ENCODE measurements around the gene EID2.

EID2 gene

GRCh38 chr19:39533003-39533512 lies 6.9 kb downstream of the EID2 start:
- Histone ChIP-seq H3K79me2 (ENCODE audit: control insufficient read depth, insufficient read depth, low read length) (no peaks in the 10 kb centered on the region), H3K56ac (ENCODE audit: low read length) (no peak overlapping the region), H2AK5ac (ENCODE audit: low read length) (no peak overlapping the region), H3K27me3 (ENCODE audit: insufficient read depth, low read length, poor library complexity) (no peaks in the 10 kb centered on the region), H2BK5ac (ENCODE audit: low read length) (no peak overlapping the region), H3K4me1 (ENCODE audit: control insufficient read depth, low read depth, low read length) (no peaks in the 10 kb centered on the region), H3K4me2 (ENCODE audit: low read length) (no peak overlapping the region), H3K27ac (ENCODE audit: low read depth, low read length) (no peak overlapping the region), H3K79me1 (ENCODE audit: low read length) (peaks cover 2% of the 10 kb centered on the region), H2BK15ac (replicated peaks; ENCODE audit: low read depth) (no peak overlapping the region), H2BK120ac (ENCODE audit: low read depth, low read length) (no peak overlapping the region), H4K5ac (ENCODE audit: low read length) (no peak overlapping the region), H3K4me3 (ENCODE audit: low read length) (no peak overlapping the region), H3K23ac (ENCODE audit: low read length) (no peak overlapping the region), H3K4ac (ENCODE audit: low read depth, low read length) (no peak overlapping the region), H4K8ac (ENCODE audit: low read depth, low read length) (no peak overlapping the region), H3K9ac (ENCODE audit: low read length) (no peak overlapping the region), H3K36me3 (ENCODE audit: control insufficient read depth, insufficient read depth, low read length) (no peaks in the 10 kb centered on the region), H3K18ac (ENCODE audit: low read length) (no peak overlapping the region)
- DNase-seq: no peak
- no CpG with 5 or more reads among the region's 12 CpGs for WGBS (ENCODE audit: extremely low coverage, insufficient coverage, low lambda C conversion rate)

GRCh38 chr19:39532233-39533002 lies 7.5 kb downstream of the EID2 start, which contains the start of gene EID2B:
TSS of gene EID2B (minus strand) at chr19:39532852. CDS start at chr19:39532802, 50 bp downstream.
- peak within 1 kb of the TSS; percentile 22 for H3K18ac ChIP-seq (ENCODE audit: low read length)
- no peak within 1 kb of the TSS for H4K5ac ChIP-seq (ENCODE audit: low read length)
- peak within 1 kb of the TSS; percentile 96 for H3K56ac ChIP-seq (ENCODE audit: low read length)
- H3K27me3 ChIP-seq (ENCODE audit: insufficient read depth, low read length, poor library complexity): no peaks in the 10 kb centered on the region
- H3K4me1 ChIP-seq (ENCODE audit: control insufficient read depth, low read depth, low read length): no peaks in the 10 kb centered on the region
- peak; percentile 95 for DNase-seq
- H3K79me2 ChIP-seq (ENCODE audit: control insufficient read depth, insufficient read depth, low read length): no peaks in the 10 kb centered on the region
- no peak within 1 kb of the TSS for H2AK5ac ChIP-seq (ENCODE audit: low read length)
- peak within 1 kb of the TSS; percentile 68 for H3K23ac ChIP-seq (ENCODE audit: low read length)
- no peak within 1 kb of the TSS for H3K4ac ChIP-seq (ENCODE audit: low read depth, low read length)
- H3K4me2 ChIP-seq (ENCODE audit: low read length): peak within 1 kb of the TSS; percentile 100
- peak within 1 kb of the TSS; percentile 83 for H3K9ac ChIP-seq (ENCODE audit: low read length)
- H3K4me3 ChIP-seq (ENCODE audit: low read length): peak within 1 kb of the TSS; percentile 88
- no CpG with 5 or more reads among the region's 65 CpGs for WGBS (ENCODE audit: extremely low coverage, insufficient coverage, low lambda C conversion rate)
- no peak within 1 kb of the TSS for H3K27ac ChIP-seq (ENCODE audit: low read depth, low read length)
- peaks cover 2% of the 10 kb centered on the region for H3K79me1 ChIP-seq (ENCODE audit: low read length)
- H4K8ac ChIP-seq (ENCODE audit: low read depth, low read length): no peak within 1 kb of the TSS
- no peaks in the 10 kb centered on the region for H3K36me3 ChIP-seq (ENCODE audit: control insufficient read depth, insufficient read depth, low read length)
- H2BK120ac ChIP-seq (ENCODE audit: low read depth, low read length): no peak within 1 kb of the TSS
- no peak within 1 kb of the TSS for H2BK5ac ChIP-seq (ENCODE audit: low read length)
- H2BK15ac ChIP-seq (replicated peaks; ENCODE audit: low read depth): no peak within 1 kb of the TSS

DNA sequence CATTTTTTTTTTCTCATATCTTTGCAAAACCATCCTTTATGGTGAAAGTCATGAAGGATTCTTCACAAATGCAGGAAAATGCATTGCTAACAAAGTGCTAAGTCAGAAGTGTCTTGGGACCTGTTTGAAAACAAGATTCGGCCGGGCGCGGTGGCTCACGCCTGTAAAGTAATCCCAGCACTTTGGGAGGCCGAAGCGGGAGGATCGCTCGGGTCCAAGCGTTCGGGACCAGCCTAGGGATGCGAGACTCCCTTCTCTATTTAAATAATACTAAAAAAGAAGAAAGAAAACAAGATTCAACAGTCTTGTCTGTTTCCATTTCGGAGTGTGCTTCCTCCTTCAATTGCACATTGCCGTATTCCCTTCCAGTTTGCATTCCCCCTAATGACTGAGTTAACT lies 8.1 kb downstream of the EID2 start:
- no peaks in the 10 kb centered on the region for H3K4me1 ChIP-seq (ENCODE audit: control insufficient read depth, low read depth, low read length)
- no peak overlapping the region for H2BK15ac ChIP-seq (replicated peaks; ENCODE audit: low read depth)
- peaks cover 2% of the 10 kb centered on the region for H3K79me1 ChIP-seq (ENCODE audit: low read length)
- no peak overlapping the region for H3K18ac ChIP-seq (ENCODE audit: low read length)
- no peak overlapping the region for H3K23ac ChIP-seq (ENCODE audit: low read length)
- no peaks in the 10 kb centered on the region for H3K79me2 ChIP-seq (ENCODE audit: control insufficient read depth, insufficient read depth, low read length)
- no peaks in the 10 kb centered on the region for H3K36me3 ChIP-seq (ENCODE audit: control insufficient read depth, insufficient read depth, low read length)
- H2BK5ac ChIP-seq (ENCODE audit: low read length): no peak overlapping the region
- DNase-seq: no peak
- no peak overlapping the region for H2BK120ac ChIP-seq (ENCODE audit: low read depth, low read length)
- H4K8ac ChIP-seq (ENCODE audit: low read depth, low read length): no peak overlapping the region
- H3K56ac ChIP-seq (ENCODE audit: low read length): peak overlapping the region; percentile 96
- H3K4me2 ChIP-seq (ENCODE audit: low read length): peak overlapping the region; percentile 100
- no peak overlapping the region for H3K27ac ChIP-seq (ENCODE audit: low read depth, low read length)
- no peak overlapping the region for H2AK5ac ChIP-seq (ENCODE audit: low read length)
- H3K4ac ChIP-seq (ENCODE audit: low read depth, low read length): no peak overlapping the region
- no peak overlapping the region for H4K5ac ChIP-seq (ENCODE audit: low read length)
- H3K9ac ChIP-seq (ENCODE audit: low read length): peak overlapping the region; percentile 83
- peak overlapping the region; percentile 88 for H3K4me3 ChIP-seq (ENCODE audit: low read length)
- no peaks in the 10 kb centered on the region for H3K27me3 ChIP-seq (ENCODE audit: insufficient read depth, low read length, poor library complexity)
- WGBS (ENCODE audit: extremely low coverage, insufficient coverage, low lambda C conversion rate): no CpG with 5 or more reads among the region's 14 CpGs

DNA sequence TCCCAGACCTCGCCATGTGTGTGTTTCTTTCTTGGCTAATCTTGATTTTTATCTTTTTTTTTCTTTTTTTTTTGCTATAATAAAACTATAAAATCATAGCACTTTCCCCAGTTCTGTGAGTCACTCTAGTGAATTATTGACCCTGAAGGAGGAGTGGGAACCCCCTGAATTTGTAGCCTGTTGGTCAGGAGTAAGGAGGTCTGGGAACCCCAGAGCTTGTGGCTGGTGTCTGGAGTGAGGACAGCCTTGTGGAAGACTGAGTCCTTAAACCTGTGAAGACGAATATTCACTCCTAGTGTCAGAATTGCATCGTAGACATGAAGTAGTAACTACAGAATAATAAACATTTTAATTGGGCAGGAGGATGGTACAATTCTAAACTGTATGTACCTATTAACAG lies 14.8 kb downstream of the EID2 start:
- Histone ChIP-seq H3K4me1 (ENCODE audit: control insufficient read depth, low read depth, low read length) (no peaks in the 10 kb centered on the region), H4K8ac (ENCODE audit: low read depth, low read length) (no peak overlapping the region), H2AK5ac (ENCODE audit: low read length) (no peak overlapping the region), H3K79me2 (ENCODE audit: control insufficient read depth, insufficient read depth, low read length) (no peaks in the 10 kb centered on the region), H3K9ac (ENCODE audit: low read length) (no peak overlapping the region), H3K23ac (ENCODE audit: low read length) (no peak overlapping the region), H3K18ac (ENCODE audit: low read length) (no peak overlapping the region), H2BK5ac (ENCODE audit: low read length) (no peak overlapping the region), H3K27ac (ENCODE audit: low read depth, low read length) (no peak overlapping the region), H3K56ac (ENCODE audit: low read length) (no peak overlapping the region), H4K5ac (ENCODE audit: low read length) (no peak overlapping the region), H3K4me3 (ENCODE audit: low read length) (no peak overlapping the region), H3K79me1 (ENCODE audit: low read length) (no peaks in the 10 kb centered on the region), H2BK120ac (ENCODE audit: low read depth, low read length) (no peak overlapping the region), H3K27me3 (ENCODE audit: insufficient read depth, low read length, poor library complexity) (no peaks in the 10 kb centered on the region), H3K4ac (ENCODE audit: low read depth, low read length) (no peak overlapping the region), H3K36me3 (ENCODE audit: control insufficient read depth, insufficient read depth, low read length) (no peaks in the 10 kb centered on the region), H2BK15ac (replicated peaks; ENCODE audit: low read depth) (no peak overlapping the region), H3K4me2 (ENCODE audit: low read length) (no peak overlapping the region)
- DNase-seq: no peak
- no CpG with 5 or more reads among the region's 3 CpGs for WGBS (ENCODE audit: extremely low coverage, insufficient coverage, low lambda C conversion rate)

GRCh38 chr19:39524495-39524894 lies 15.5 kb downstream of the EID2 start:
- H3K4me3 ChIP-seq (ENCODE audit: low read length): no peak overlapping the region
- H4K5ac ChIP-seq (ENCODE audit: low read length): no peak overlapping the region
- DNase-seq: no peak
- H3K23ac ChIP-seq (ENCODE audit: low read length): no peak overlapping the region
- H3K56ac ChIP-seq (ENCODE audit: low read length): no peak overlapping the region
- no peak overlapping the region for H4K8ac ChIP-seq (ENCODE audit: low read depth, low read length)
- H3K27ac ChIP-seq (ENCODE audit: low read depth, low read length): no peak overlapping the region
- no CpG with 5 or more reads among the region's 8 CpGs for WGBS (ENCODE audit: extremely low coverage, insufficient coverage, low lambda C conversion rate)
- H3K4ac ChIP-seq (ENCODE audit: low read depth, low read length): no peak overlapping the region
- H3K27me3 ChIP-seq (ENCODE audit: insufficient read depth, low read length, poor library complexity): no peaks in the 10 kb centered on the region
- no peak overlapping the region for H2AK5ac ChIP-seq (ENCODE audit: low read length)
- H3K79me1 ChIP-seq (ENCODE audit: low read length): no peaks in the 10 kb centered on the region
- no peaks in the 10 kb centered on the region for H3K79me2 ChIP-seq (ENCODE audit: control insufficient read depth, insufficient read depth, low read length)
- H3K4me2 ChIP-seq (ENCODE audit: low read length): no peak overlapping the region
- no peaks in the 10 kb centered on the region for H3K4me1 ChIP-seq (ENCODE audit: control insufficient read depth, low read depth, low read length)
- H2BK5ac ChIP-seq (ENCODE audit: low read length): no peak overlapping the region
- no peak overlapping the region for H2BK120ac ChIP-seq (ENCODE audit: low read depth, low read length)
- no peak overlapping the region for H3K18ac ChIP-seq (ENCODE audit: low read length)
- H3K36me3 ChIP-seq (ENCODE audit: control insufficient read depth, insufficient read depth, low read length): no peaks in the 10 kb centered on the region
- H2BK15ac ChIP-seq (replicated peaks; ENCODE audit: low read depth): no peak overlapping the region
- H3K9ac ChIP-seq (ENCODE audit: low read length): no peak overlapping the region

All from mesendoderm (in vitro differentiated cells).